Coronary artery (tissue), 2 donors: Measurements from ENCODE around the gene TTC23.

Experiments used
- DNase-seq: peaks from one replicate; pipeline ENCODE4 v3.0.0-alpha.2; 2017; ENCODE audit warnings: low spot score
- H3K27ac ChIP-seq, 2 donors: fragments of 200-600 bp; sonication (generic); one replicate each; pipeline ENCODE4 v1.5.1; 2016 to 2019
- H3K4me3 ChIP-seq: fragments of 200-600 bp; sonication (generic); 2 replicates; pipeline ENCODE4 v1.5.1; 2016; ENCODE audit warnings: mild to moderate bottlenecking, moderate library complexity
- CTCF ChIP-seq: fragments of 200-600 bp; sonication (generic); IDR thresholded peaks from one replicate; pipeline ENCODE4 v1.5.1; 2019; ENCODE audit warnings: antibody characterized with exemption

TTC23 gene

DNA sequence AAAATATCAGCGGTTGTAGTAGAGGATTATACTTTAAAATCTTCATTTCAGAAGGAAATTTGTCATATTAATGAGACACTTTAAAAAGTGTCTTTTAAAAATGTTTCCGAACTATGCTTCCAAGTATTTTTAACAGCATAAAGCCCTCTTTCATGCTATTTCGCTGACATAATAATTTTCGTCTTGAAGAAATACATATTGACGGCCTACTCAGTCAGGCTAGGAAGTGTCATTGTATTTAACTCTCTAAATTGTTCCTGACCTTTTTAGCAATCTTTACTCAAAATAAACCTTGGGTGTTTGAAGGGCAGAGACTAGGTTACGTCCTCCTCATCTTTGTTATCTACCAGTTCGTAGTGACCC lies 1.1 kb upstream of the TTC23 start:
- peak overlapping the region; percentile 85 for H3K4me3 ChIP-seq
- no peak for TF ChIP-seq CTCF
- H3K27ac ChIP-seq = peak overlapping the region; percentile 94
- DNase-seq = no peak

DNA sequence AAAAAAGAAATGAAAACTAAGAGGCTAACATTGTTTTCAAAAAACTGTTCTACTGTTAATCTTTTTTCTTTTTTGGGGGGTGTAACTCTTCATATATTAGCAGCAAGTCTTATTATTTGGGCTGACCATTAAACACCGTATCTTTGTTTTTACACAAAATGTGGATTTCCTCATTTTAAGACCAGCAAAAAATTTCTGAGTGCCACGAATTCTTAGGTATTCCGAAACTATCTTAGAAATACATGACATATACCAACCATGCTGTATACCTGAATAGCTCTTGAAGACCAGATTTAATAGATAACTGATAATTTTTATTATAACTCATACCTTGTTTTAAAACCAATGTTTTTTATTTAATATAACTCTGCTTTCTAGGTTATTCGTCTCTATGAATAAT lies 620 bp upstream of the TTC23 start:
- no peak for TF ChIP-seq CTCF
- Histone ChIP-seq H3K4me3 (peak overlapping the region; percentile 85), H3K27ac (peak overlapping the region; percentile 77 to 94)
- DNase-seq = no peak

DNA sequence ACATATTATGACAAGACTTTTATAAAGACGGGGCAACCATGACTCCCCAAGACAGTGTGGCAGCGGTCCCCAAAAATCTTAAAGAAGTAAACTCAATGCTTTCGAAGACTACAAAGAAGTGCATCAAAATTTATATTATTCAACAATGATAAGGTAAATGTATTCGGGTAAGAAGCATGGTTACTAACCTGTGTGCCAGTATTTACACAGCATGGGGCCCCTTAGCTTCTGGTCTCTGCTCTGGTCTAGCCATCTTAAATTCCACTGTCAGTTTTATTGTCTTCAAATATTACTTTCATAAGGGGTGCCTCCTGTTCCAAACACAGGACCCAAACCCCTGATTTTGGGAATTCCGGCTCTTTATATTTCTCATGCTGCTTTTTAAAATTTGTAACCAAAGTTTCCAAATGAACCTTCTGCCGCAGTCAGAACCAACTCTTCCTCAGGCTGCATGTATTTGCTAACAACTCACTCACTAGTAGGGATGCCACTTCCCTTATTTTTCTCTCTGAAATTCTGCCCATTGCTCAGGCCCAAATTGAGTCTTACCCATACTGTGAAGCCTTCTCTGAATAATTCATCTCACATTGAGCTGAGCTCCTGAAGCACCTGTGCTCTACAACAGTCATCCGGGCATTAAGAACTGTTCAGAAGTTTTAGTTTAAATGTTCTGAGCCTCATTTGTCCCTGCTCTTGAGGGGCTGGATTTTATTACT lies 1.2 kb downstream of the TTC23 start:
- H3K4me3 ChIP-seq = peak overlapping the region; percentile 85

DNA sequence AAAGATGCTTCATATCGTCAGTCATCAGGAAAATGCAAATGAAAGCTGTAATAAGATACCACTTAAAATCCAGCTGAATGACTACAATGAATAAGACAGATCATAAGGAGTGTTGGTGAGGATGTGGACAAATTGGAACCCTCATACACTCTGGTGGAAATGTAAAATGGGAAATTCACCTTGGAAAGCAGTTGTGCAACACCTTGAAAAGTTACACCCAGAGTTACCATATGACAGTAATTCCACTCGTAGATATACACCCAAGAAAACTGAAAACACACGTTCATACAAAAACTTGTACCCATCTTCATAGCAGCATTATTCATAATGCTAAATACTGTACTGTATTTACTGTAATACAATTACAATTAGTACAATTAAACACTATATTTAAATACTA lies 2.3 kb downstream of the TTC23 start:
- Histone ChIP-seq H3K4me3 (no peak overlapping the region), H3K27ac (no peak overlapping the region)
- DNase-seq = no peak
- TF ChIP-seq CTCF = no peak

More for the DNA sequence above, 1.2 kb downstream of the TTC23 start:
- TF ChIP-seq CTCF = no peak
- no peak overlapping the region for H3K27ac ChIP-seq
- DNase-seq = no peak

DNA sequence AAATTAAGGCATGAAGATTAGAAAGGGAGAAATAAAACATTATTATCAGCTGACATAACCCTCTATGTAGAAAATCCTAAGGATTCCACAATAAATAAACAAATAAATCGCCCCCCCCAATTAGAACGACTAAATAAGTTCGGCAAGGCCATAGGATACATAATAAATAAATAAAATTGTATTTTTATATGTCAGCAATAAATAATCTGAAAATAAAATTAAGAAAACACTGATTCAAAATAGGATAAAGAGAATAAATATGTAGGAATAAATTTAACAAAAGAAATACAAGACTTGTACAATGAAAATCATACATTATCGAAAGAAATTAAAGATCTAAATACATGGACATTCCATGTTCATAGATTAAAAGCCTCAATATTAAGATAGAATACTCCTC lies 5.1 kb downstream of the TTC23 start:
- no peak for DNase-seq
- H3K4me3 ChIP-seq = no peak overlapping the region
- no peak overlapping the region for H3K27ac ChIP-seq
- no peak for TF ChIP-seq CTCF

- no peak overlapping the region for H3K27ac ChIP-seq
- no peak overlapping the region for H3K4me3 ChIP-seq
- TF ChIP-seq CTCF = no peak
- no peak for DNase-seq
These were observed 7.6 kb downstream of the TTC23 start for GRCh38 chr15:99241752-99242151.

- Histone ChIP-seq H3K27ac (no peak overlapping the region), H3K4me3 (no peak overlapping the region)
- DNase-seq = no peak
- no peak for TF ChIP-seq CTCF
These were observed 9.7 kb downstream of the TTC23 start for GRCh38 chr15:99239545-99240198.
